ENCODE measurements around the gene MUC12.
"Not testable (repeated sequence)": the region's sequence is repeated elsewhere in the genome, so short reads cannot be mapped to it uniquely, and the experiment has no call there.

Gene MUC12

DNA sequence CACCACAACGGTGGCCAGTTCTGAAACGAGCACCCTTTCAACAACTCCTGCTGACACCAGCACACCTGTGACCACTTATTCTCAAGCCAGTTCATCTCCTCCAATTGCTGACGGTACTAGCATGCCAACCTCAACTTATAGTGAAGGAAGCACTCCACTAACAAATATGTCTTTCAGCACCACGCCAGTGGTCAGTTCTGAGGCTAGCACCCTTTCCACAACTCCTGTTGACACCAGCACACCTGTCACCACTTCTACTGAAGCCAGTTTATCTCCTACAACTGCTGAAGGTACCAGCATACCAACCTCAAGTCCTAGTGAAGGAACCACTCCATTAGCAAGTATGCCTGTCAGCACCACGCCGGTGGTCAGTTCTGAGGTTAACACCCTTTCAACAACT, 71.9 kb downstream of the MUC12 start:
- H3K27ac ChIP-seq (ENCODE audit: low read depth, low read length); H3K4me1 ChIP-seq (ENCODE audit: control insufficient read depth in 1 of 2, insufficient read depth in 2 of 2, low read length in 2 of 2); H3K4me3 ChIP-seq (ENCODE audit: low read depth in 1 of 2, low read length in 2 of 2); H3K27me3 ChIP-seq (ENCODE audit: control insufficient read depth in 1 of 2, insufficient read depth in 2 of 2, low read length in 2 of 2); H3K9ac ChIP-seq (ENCODE audit: low read depth in 1 of 2, low read length in 2 of 2); H3K9me3 ChIP-seq (ENCODE audit: control insufficient read depth in 1 of 2, low read length in 2 of 2): not testable (repeated sequence)
- H3K36me3 ChIP-seq (ENCODE audit: control insufficient read depth in 1 of 2, insufficient read depth in 2 of 2, low read length in 2 of 2): peaks cover 34 to 88% of the 10 kb centered on the region in 2 donors

DNA sequence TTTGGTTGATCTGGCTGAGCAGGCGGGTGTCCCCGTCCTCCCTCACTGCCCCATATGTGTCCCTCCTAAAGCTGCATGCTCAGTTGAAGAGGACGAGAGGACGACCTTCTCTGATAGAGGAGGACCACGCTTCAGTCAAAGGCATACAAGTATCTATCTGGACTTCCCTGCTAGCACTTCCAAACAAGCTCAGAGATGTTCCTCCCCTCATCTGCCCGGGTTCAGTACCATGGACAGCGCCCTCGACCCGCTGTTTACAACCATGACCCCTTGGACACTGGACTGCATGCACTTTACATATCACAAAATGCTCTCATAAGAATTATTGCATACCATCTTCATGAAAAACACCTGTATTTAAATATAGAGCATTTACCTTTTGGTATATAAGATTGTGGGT, 89.0 kb downstream of the MUC12 start:
- H3K27ac ChIP-seq (ENCODE audit: low read depth, low read length): no peak overlapping the region
- H3K27me3 ChIP-seq (ENCODE audit: control insufficient read depth in 1 of 2, insufficient read depth in 2 of 2, low read length in 2 of 2): no peaks in the 10 kb centered on the region
- H3K36me3 ChIP-seq (ENCODE audit: control insufficient read depth in 1 of 2, insufficient read depth in 2 of 2, low read length in 2 of 2): peaks cover 0 to 34% of the 10 kb centered on the region in 2 donors
- no peaks in the 10 kb centered on the region for H3K9me3 ChIP-seq (ENCODE audit: control insufficient read depth in 1 of 2, low read length in 2 of 2)
- H3K4me3 ChIP-seq (ENCODE audit: low read depth in 1 of 2, low read length in 2 of 2): no peak overlapping the region
- H3K4me1 ChIP-seq (ENCODE audit: control insufficient read depth in 1 of 2, insufficient read depth in 2 of 2, low read length in 2 of 2): no peaks in the 10 kb centered on the region
- H3K9ac ChIP-seq (ENCODE audit: low read depth in 1 of 2, low read length in 2 of 2): no peak overlapping the region

DNA sequence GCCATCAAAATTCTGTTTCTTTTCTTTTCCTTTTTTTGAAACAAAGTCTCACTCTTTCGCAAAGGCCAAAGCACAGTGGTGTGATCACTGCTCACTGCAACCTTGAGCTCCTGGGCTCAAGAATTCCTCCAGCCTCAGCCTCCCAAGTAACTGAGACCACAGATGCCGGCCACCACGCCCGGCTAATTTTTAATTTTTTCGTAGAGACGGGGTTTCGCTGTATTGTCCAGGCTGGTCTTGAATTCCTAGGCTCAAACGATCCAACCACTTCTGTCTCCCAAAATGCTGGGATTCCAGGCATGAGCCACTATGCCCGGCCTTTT, 90.2 kb downstream of the MUC12 start:
- Histone ChIP-seq H3K27me3 (ENCODE audit: control insufficient read depth in 1 of 2, insufficient read depth in 2 of 2, low read length in 2 of 2) (no peaks in the 10 kb centered on the region), H3K4me1 (ENCODE audit: control insufficient read depth in 1 of 2, insufficient read depth in 2 of 2, low read length in 2 of 2) (no peaks in the 10 kb centered on the region), H3K9ac (ENCODE audit: low read depth in 1 of 2, low read length in 2 of 2) (no peak overlapping the region), H3K36me3 (ENCODE audit: control insufficient read depth in 1 of 2, insufficient read depth in 2 of 2, low read length in 2 of 2) (peaks cover 0 to 32% of the 10 kb centered on the region in 2 donors), H3K27ac (ENCODE audit: low read depth, low read length) (no peak overlapping the region), H3K9me3 (ENCODE audit: control insufficient read depth in 1 of 2, low read length in 2 of 2) (no peaks in the 10 kb centered on the region), H3K4me3 (ENCODE audit: low read depth in 1 of 2, low read length in 2 of 2) (no peak overlapping the region)

DNA sequence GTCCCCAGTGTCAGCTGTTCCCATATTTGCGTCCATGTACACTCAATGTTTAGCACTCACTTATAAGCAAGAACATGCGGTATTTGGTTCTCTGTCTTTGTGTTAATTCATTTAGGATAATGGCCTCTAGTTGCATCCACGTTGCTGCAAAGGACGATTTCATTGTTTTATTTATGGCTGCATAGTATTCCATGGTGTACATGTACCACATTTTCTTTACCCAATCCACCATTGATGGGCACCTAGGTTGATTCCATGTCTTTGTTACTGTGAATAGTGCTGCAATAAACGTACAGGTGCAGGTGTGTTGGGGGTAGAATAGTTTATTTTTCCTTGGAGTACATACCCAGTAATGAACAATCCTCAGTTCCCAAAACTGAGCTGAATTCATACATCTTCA, 91.6 kb downstream of the MUC12 start:
- Histone ChIP-seq H3K9ac (ENCODE audit: low read depth in 1 of 2, low read length in 2 of 2) (no peak overlapping the region), H3K4me3 (ENCODE audit: low read depth in 1 of 2, low read length in 2 of 2) (no peak overlapping the region), H3K27me3 (ENCODE audit: control insufficient read depth in 1 of 2, insufficient read depth in 2 of 2, low read length in 2 of 2) (no peaks in the 10 kb centered on the region), H3K9me3 (ENCODE audit: control insufficient read depth in 1 of 2, low read length in 2 of 2) (no peaks in the 10 kb centered on the region), H3K27ac (ENCODE audit: low read depth, low read length) (no peak overlapping the region), H3K4me1 (ENCODE audit: control insufficient read depth in 1 of 2, insufficient read depth in 2 of 2, low read length in 2 of 2) (no peaks in the 10 kb centered on the region), H3K36me3 (ENCODE audit: control insufficient read depth in 1 of 2, insufficient read depth in 2 of 2, low read length in 2 of 2) (peaks cover 0 to 24% of the 10 kb centered on the region in 2 donors)

DNA sequence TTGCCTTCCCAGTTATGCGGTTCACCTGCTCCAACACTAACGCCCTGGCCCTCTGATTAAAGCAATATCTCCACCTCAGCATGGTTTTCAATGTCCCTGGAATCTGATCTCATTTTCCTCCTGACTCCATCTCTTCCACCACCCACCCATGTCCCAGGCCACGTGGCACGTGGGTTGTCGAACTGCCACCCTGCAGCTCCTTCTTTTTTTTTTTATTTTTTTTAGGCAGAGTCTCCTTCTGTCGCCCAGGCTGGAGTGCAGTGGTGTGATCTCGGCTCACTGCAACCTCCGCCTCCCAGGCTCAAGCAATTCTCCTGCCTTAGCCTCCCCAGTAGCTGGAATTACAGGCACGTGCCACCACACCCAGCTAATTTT, 94.8 kb downstream of the MUC12 start:
- H3K4me3 ChIP-seq (ENCODE audit: low read depth in 1 of 2, low read length in 2 of 2); H3K27me3 ChIP-seq (ENCODE audit: control insufficient read depth in 1 of 2, insufficient read depth in 2 of 2, low read length in 2 of 2); H3K27ac ChIP-seq (ENCODE audit: low read depth, low read length); H3K36me3 ChIP-seq (ENCODE audit: control insufficient read depth in 1 of 2, insufficient read depth in 2 of 2, low read length in 2 of 2); H3K9ac ChIP-seq (ENCODE audit: low read depth in 1 of 2, low read length in 2 of 2); H3K4me1 ChIP-seq (ENCODE audit: control insufficient read depth in 1 of 2, insufficient read depth in 2 of 2, low read length in 2 of 2); H3K9me3 ChIP-seq (ENCODE audit: control insufficient read depth in 1 of 2, low read length in 2 of 2): not testable (repeated sequence)

DNA sequence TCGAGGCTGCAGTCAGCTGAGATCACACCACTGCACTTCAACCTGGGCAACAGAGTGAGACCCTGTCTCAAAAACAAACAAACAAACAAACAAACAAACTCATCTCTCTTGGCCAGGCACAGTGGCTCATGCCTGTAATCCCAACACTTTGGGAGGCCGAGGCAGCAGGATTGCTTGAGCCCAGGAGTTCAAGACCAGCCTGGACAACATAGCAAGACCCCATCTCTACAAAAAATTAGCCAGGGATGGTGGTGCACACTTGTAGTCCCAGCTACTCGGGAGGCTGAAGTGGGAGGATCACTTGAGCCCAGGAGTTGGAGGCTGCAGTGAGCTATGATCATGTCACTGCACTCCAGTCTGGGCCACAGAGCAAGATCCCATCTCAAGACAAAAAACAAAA, 95.8 kb downstream of the MUC12 start:
- not testable (repeated sequence) for H3K9ac ChIP-seq (ENCODE audit: low read depth in 1 of 2, low read length in 2 of 2); H3K4me1 ChIP-seq (ENCODE audit: control insufficient read depth in 1 of 2, insufficient read depth in 2 of 2, low read length in 2 of 2); H3K4me3 ChIP-seq (ENCODE audit: low read depth in 1 of 2, low read length in 2 of 2); H3K27ac ChIP-seq (ENCODE audit: low read depth, low read length); H3K9me3 ChIP-seq (ENCODE audit: control insufficient read depth in 1 of 2, low read length in 2 of 2); H3K36me3 ChIP-seq (ENCODE audit: control insufficient read depth in 1 of 2, insufficient read depth in 2 of 2, low read length in 2 of 2); H3K27me3 ChIP-seq (ENCODE audit: control insufficient read depth in 1 of 2, insufficient read depth in 2 of 2, low read length in 2 of 2)

DNA sequence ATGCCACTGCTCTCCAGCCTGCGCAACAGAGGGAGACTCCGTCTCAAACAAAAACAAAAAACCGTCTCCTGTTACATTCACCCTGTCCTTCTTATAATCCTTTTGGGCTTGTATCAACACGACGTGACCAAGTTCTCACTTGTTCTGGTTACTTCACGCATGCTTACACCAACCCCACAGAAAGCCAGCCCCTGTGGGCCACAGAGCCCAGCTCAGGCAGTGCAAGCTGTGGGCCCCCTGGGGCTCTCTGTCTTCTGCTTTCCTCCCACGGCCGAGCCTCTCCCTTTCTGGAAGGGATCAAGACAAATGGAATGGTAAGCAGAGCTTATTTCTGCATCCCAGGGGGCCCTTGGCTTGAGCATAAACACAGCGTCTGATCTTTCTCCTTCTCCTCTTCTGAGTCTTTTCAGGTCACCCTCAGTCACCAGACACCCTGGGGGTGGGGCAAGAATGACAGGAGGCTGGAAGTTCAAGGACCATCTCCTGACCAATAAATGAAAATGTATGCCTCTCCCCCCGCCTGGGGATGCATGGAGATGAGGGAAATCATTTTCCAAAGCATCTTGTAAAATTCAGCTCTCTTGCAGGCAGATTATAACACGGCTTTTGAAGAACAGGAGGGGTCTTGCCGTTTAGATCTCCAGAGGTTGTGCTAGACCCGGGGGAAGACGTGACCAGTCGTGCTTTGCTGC, 96.9 kb downstream of the MUC12 start:
- H3K27me3 ChIP-seq (ENCODE audit: control insufficient read depth in 1 of 2, insufficient read depth in 2 of 2, low read length in 2 of 2): peaks cover 4 to 6% of the 10 kb centered on the region in 2 donors
- H3K4me3 ChIP-seq (ENCODE audit: low read depth in 1 of 2, low read length in 2 of 2): no peak overlapping the region
- no peaks in the 10 kb centered on the region for H3K4me1 ChIP-seq (ENCODE audit: control insufficient read depth in 1 of 2, insufficient read depth in 2 of 2, low read length in 2 of 2)
- no peak overlapping the region for H3K27ac ChIP-seq (ENCODE audit: low read depth, low read length)
- H3K9ac ChIP-seq (ENCODE audit: low read depth in 1 of 2, low read length in 2 of 2): no peak overlapping the region
- H3K9me3 ChIP-seq (ENCODE audit: control insufficient read depth in 1 of 2, low read length in 2 of 2): no peaks in the 10 kb centered on the region
- no peaks in the 10 kb centered on the region for H3K36me3 ChIP-seq (ENCODE audit: control insufficient read depth in 1 of 2, insufficient read depth in 2 of 2, low read length in 2 of 2)

DNA sequence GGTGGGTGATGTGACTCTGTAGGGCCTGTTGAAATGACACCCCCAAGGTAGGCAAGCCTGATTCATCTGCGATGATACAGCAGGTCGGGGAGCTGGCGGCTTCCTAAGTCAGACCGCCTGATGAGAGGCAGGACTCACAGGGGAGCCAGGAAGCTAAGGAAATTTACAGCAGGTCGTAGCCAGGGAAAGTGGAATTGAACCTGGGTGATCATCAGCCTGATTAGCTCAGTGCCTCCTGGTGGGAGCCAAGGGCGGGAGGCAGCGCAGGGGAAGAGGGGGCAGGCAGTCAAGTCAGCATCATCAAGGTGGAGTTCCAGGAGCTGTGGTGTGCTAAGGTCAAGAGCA, 97.4 kb downstream of the MUC12 start:
- H3K9ac ChIP-seq (ENCODE audit: low read depth in 1 of 2, low read length in 2 of 2): no peak overlapping the region
- no peaks in the 10 kb centered on the region for H3K9me3 ChIP-seq (ENCODE audit: control insufficient read depth in 1 of 2, low read length in 2 of 2)
- H3K27me3 ChIP-seq (ENCODE audit: control insufficient read depth in 1 of 2, insufficient read depth in 2 of 2, low read length in 2 of 2): peaks cover 4 to 6% of the 10 kb centered on the region in 2 donors

DNA sequence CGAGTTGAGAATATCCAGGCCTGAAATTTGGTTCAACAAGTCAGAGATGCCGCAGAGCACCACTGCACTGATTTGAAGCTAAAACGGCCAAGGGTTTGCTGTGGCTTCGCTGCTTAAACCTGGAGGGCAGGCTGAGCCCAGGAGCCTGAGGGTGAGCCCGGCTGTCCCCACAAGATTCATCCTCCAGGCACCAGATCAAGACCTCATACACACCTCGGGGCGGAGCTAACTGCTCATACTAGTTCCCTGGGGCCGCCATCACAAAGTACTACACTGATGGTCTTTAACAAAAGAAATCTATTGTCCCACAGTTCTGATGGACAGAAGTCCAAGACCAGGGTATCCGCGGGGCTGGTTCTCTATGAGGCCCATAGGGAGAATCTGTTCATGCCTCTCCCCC, 99.0 kb downstream of the MUC12 start:
- H3K4me1 ChIP-seq (ENCODE audit: control insufficient read depth in 1 of 2, insufficient read depth in 2 of 2, low read length in 2 of 2): no peaks in the 10 kb centered on the region
- H3K27me3 ChIP-seq (ENCODE audit: control insufficient read depth in 1 of 2, insufficient read depth in 2 of 2, low read length in 2 of 2): peaks cover 4 to 6% of the 10 kb centered on the region in 2 donors
- no peaks in the 10 kb centered on the region for H3K36me3 ChIP-seq (ENCODE audit: control insufficient read depth in 1 of 2, insufficient read depth in 2 of 2, low read length in 2 of 2)
- H3K27ac ChIP-seq (ENCODE audit: low read depth, low read length): no peak overlapping the region
- no peaks in the 10 kb centered on the region for H3K9me3 ChIP-seq (ENCODE audit: control insufficient read depth in 1 of 2, low read length in 2 of 2)
- no peak overlapping the region for H3K4me3 ChIP-seq (ENCODE audit: low read depth in 1 of 2, low read length in 2 of 2)
- no peak overlapping the region for H3K9ac ChIP-seq (ENCODE audit: low read depth in 1 of 2, low read length in 2 of 2)

More for the DNA sequence above, 97.4 kb downstream of the MUC12 start:
- H3K4me1 ChIP-seq (ENCODE audit: control insufficient read depth in 1 of 2, insufficient read depth in 2 of 2, low read length in 2 of 2): no peaks in the 10 kb centered on the region
- no peak overlapping the region for H3K4me3 ChIP-seq (ENCODE audit: low read depth in 1 of 2, low read length in 2 of 2)
- H3K36me3 ChIP-seq (ENCODE audit: control insufficient read depth in 1 of 2, insufficient read depth in 2 of 2, low read length in 2 of 2): no peaks in the 10 kb centered on the region
- H3K27ac ChIP-seq (ENCODE audit: low read depth, low read length): no peak overlapping the region
